Left ventricle myocardium superior (tissue), 1 donor: ENCODE measurements around the gene LCN15. TPM values are rescaled to one million over a fixed set of nuclear protein-coding genes. Genes with fewer than 3 reads are reported as not detected.
A peak's percentile ranks its signal among the peaks of the same experiment; 100 is the strongest.
"Not testable (repeated sequence)": the region's sequence is repeated elsewhere in the genome, so short reads cannot be mapped to it uniquely, and the experiment has no call there.

Experiments used
- ATAC-seq: fragments of 200-7000 bp; cut with Tn5 transposase; one replicate; pipeline ENCODE4 v1.9.1; 2020; ENCODE audit warnings: mild to moderate bottlenecking, moderate library complexity
- DNase-seq: peaks from one replicate; pipeline ENCODE4 v3.0.0-alpha.2; 2020
- intact Hi-C: fragments of 100-400 bp; cut with micrococcal nuclease; formaldehyde crosslinking; loops from one replicate; pipeline ENCODE4 v1.11.0; 2022
- total RNA-seq: library from RNA; stranded (reverse); fragmentation: NEBNext Ultra II Directional; extraction: Animal tissue kit (Norgen Biotek cat#: 25700); gene quantifications from one replicate; pipeline ENCODE4 v1.2.1, GENCODE V29; 2021
- donor health status: DM: no; HTN: yes; CAD: no; lungs with severe emphysema.

The LCN15 gene
- total RNA-seq, 1 donor from 2014 or later = 0.59 TPM

DNA sequence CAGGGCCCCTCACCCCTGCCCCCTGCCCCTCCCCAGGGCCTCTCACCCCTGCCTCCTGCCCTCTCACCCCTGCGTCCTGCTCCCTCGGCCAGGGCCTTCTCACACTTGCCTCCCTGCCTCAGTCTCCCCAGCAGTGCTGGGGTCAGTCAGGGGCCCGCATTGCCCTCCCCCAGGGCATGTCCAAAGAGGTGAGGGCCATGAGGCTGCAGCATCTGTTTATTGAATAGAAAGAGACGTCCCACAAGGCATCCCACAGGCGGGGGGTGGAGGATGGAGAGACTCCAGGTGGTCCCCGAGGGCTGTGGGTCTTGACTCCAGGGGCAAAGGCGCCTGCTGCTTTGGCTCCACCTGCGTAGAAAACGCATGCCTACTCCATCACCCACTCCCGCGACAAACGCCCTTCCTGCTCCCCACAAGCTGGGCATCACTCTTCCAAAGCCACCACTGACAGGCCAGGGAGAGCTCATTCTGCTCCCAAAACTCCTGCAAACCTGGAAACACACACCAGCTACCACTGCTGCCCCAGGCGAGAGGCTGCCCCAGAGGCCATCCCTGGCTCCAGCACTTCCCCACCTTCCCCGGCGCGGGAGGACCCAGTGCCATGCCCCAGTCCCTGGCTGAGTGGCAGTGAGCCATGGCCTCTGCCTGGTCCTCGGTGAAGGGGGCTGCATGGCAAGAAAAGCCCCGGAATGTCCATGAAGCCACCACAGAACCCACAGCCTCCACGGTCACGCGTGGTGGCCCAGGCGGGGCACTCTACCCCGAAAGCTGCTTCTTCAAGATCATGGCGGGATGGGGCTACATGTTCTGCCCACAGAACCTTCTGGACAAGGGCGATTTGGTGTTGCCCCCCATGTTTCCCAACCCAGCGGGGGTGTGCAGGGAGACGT lies 4.6 kb downstream of the LCN15 start:
- no peak for DNase-seq
- intact Hi-C loops = no loop called here
- ATAC-seq = no peak

DNA sequence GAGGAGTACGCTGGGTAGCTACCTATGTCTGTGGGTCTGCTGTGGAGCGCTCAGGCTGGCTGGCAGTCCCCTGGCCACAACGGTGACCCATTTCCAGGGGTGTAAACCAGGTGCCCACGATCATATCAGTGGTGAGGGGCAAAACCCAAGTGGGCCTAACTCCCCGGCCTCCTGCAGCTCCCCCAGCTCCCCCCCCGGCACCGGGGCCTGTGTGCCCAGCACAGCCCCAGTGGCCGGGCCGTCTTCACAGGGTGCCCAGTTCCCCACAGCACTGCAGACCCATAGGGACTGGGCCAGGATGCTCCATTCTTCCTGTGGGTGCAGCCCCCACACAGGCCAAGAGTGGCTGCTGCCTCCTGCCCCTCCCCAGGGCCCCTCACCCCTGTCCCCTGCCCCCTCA lies 5.3 kb downstream of the LCN15 start:
- no peak for DNase-seq
- ATAC-seq = no peak
- intact Hi-C loops = no loop called here

DNA sequence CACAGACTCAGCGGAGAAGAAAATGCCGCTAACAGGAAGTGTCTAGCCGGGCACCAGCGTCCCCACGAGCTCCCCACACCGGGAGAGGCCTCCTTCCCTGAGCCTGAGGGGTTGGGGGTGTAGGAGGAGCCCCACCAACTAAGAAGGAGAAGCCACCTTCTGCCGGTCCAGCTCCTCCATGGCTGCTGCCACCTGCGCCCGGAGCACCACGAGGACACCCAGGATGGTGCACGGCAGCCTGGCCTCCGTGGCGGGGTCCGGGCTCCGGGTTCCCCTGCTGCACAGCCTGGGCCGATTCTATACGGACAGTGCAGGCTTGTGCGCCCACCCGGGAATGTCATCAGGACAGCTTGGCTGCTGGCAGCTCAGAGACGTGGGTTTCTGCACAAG lies 6.6 kb downstream of the LCN15 start:
- ATAC-seq = no peak
- no peak for DNase-seq
- intact Hi-C loops = no loop called here

DNA sequence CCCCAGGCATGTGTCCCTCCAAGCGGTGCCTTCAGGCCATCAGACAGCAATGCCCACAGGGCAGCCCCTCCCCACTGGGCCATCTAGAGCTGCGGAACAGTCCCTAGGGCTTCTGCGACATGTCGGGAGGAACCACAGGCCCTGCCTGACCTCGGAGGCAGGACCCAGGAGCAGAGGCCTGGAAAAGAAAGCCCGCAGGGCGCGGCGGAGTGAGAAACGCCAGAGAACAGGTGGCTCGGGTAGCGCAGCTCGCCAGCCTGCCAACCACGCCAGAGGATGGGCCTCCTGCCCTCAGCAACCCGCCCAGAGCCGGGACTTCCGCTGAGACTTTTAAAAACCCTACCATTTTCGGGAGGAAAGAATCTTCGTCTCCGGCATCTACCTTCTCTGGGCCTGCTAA lies 7.0 kb downstream of the LCN15 start:
- intact Hi-C loops = no loop called here
- no peak for ATAC-seq
- DNase-seq = no peak

DNA sequence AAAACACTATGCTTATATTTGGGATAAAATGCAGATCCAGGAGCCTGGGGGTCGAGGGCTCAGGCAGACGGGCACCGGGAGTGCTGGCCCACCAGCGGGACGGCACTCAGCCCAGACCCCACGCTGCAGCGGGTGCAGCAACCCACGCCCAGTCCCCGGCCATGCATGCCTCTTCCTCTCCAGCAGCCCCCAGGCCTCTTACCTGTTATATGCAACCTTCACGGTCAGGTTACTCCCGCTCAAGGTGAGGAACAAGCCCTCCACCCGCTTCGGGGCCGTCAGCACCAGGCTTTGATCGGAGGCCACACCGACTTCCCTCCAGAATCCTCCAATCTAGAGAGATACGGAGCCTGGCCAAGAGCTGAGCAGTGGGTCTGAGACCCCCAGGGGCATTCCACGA lies 7.5 kb downstream of the LCN15 start:
- intact Hi-C loops = no loop called here
- DNase-seq (no peak), ATAC-seq (no peak)

DNA sequence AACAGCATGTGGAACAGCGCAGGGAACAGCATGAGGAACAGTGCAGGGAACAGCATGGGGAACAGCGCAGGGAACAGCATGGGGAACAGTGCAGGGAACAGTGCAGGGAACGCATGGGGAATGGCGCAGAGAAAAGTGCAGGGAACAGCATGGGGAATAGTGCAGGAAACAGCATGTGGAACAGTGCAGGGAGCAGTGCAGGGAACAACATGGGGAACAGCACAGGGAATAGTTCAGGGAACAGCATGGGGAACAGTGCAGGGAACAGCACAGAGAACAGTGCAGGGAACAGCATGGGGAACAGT lies 8.2 kb downstream of the LCN15 start:
- intact Hi-C loops = no loop called here

DNA sequence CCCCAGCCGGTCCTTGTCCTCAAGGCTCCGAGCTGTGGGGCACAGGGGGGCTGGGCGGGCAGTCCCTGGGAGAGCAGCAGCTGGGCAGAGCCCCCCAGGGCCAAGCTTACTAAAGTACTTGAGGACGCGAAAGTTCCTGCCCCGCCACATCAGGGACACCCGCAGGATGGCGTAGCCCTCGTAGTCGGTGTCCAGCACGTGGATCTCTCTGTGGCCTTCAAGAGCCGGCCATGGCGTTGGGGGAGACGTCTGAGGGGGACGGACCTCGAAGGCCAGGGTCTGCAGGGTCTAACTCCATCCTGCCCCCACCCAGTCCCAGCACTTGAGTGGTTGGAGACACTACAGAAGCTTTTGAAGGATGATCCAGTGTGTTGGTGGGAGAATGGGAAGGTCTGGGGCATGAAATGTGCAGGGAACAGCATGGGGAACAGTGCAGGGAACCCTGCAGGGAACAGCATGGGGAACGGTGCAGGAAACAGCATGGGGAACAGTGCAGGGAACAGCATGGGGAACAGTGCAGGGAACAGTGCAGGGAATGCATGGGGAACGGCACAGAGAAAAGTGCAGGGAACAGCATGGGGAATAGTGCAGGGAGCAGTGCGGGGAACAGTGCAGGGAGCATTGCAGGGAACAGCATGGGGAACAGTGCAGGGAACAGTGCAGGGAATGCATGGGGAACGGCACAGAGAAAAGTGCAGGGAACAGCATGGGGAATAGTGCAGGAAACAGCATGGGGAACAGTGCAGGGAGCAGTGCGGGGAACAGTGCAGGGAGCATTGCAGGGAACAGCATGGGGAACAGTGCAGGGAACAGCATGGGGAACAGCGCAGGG lies 8.8 kb downstream of the LCN15 start:
- DNase-seq, intact Hi-C loops, ATAC-seq: not testable (repeated sequence)

More for the DNA sequence above, 8.2 kb downstream of the LCN15 start:
- DNase-seq = no peak
- ATAC-seq = no peak

DNA sequence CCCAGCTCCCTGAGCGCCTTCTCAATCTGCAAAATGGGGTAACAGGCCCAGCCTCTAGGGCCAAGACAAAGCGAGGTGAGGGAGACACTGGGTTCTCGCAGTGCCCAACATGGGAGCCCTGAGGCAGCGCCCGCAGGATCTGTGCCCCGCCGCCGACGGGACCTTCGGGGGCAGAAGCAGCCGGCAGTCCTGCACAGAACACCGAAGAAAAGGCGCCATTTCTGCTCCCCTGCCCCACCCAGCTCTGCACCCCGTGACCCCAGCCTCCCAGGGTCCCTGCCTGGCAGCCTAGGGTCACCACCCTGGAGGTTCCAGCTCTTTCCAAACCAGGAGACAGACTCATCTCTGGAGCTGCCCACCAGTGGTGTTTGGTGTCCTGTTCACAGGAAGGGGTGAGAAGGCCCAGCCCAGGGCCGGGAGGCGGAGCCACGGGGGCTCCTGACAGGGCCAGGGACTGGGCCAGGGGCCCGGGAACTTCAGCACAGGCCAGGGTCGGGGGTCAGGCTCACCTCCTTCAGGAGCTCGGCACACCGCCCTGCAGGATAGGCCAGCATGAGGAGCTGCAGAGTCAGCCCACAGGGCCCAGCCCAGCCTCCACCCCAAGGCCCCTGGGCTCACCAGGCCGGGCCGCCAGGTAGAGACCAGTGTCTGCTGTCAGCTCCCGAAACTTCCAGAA lies 9.6 kb downstream of the LCN15 start:
- DNase-seq (no peak), ATAC-seq (no peak)
- intact Hi-C loops = no loop called here

DNA sequence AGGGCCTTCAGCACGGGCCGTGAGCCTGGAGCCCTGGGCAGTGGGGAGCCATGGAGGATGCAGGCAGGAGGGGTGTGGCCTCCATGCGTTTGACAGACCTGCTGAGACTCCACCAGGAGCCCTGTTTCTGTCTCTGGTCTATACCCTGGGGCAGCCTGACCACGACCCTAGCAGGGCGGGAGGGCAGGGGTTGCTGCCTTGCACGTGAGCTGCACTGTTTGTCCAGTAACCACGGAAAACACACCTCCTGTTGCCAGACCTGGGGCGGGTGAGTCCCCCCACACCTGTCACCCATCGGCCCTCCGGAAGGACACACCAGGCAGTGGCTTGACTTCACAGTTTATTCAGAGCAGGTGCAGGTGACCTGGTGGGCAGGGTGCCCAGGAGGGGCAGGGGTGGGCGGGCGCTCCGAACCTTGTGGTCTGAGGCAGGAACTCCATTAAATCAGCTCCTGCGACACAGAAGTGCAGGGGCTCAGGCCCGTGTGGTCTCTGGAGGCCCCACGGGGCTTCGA lies 10.2 kb downstream of the LCN15 start:
- no peak for DNase-seq
- intact Hi-C loops = no loop called here
- ATAC-seq = no peak

DNA sequence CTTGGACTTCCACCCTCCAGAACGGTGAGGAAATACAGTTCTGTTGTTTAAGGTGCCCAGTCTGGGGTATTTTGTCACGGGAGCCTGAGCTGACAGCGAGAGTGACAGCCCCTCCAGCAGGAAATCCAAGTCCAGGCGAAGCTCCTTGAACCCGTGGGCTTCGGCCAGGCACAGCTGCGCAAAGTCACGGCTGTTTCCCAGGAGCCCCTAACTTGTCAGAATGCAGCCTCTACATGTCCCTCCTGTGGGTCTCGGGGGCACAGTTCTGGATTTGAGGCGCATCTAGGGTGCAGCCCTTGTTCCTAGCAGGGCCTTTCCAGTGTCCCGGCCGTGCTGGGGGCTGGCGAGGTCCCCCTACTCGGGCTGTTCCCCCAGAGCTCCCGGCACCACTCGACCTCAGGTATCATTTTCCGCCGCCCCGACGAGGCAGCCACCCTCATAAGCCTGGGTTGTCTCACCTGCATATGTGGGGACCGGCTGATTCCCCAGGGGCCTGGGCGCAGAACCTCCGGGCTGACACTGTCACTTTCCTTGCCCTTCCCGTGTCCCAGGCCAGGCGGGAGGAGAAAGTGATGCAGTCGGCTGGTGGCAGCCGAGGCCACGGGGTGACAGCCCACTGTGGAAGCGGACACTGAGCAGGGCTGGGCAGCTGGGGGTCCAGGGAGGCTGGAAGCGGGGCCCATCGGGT lies 10.8 kb downstream of the LCN15 start:
- no peak for ATAC-seq
- intact Hi-C loops = no loop called here
- DNase-seq = no peak

DNA sequence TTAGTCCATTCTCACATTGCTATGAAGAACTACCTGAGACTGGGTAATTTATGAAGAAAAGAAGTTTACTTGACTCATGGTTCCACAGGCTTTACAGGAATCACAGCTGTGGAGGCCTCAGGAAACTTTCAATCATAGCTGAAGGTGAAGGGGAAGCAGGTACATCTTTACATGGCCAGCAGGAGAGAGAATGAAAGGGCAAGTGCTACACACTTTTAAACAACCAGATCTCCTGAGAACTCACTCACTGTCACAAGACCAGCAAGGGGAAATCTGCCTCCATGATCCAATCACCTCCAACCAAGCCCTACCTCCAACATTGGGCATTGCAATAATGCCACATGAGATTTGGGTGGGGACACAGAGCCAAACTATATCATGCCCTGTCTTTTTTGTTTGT lies 12.5 kb downstream of the LCN15 start:
- DNase-seq (no peak), ATAC-seq (no peak)
- intact Hi-C loops = no loop called here

DNA sequence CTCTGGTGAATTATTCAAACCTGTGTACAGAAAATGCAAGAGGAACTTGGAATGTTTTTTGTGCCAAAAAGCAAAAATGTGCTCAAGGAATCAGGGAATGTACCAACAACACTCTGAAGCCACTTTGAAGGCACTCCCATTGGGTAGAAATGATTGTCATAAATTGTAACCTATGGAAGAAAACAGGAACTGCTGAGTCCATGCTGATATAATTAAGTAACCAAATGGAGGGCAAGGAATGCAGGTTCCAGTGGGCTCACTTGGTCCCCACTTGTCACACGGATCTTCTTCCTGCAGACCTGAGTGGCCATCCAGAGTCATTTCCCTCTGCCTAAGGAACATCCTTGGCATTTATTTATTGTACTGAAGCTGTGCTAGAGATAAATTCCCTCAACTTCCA lies 13.1 kb downstream of the LCN15 start:
- DNase-seq (no peak), ATAC-seq (no peak)
- intact Hi-C loops = no loop called here

DNA sequence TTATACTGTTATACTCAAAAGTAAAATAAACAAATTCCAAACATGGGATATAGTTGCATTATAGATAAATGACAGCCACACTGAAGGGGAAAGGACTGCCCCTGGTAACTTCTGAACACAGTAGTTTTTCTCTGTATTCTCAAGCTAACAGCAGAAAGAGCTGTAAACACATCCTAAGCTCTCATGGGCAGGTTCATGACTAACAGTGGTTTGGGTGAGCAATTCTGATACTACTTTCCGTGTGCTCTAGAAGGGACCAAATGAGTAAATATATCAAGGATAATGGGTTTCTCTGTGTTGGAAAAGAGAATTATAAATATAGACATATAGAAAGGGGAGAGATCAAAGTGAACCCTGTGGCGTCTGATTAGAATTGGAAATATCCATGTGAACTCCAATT lies 13.8 kb downstream of the LCN15 start:
- ATAC-seq (no peak), DNase-seq (no peak)
- intact Hi-C loops = no loop called here

DNA sequence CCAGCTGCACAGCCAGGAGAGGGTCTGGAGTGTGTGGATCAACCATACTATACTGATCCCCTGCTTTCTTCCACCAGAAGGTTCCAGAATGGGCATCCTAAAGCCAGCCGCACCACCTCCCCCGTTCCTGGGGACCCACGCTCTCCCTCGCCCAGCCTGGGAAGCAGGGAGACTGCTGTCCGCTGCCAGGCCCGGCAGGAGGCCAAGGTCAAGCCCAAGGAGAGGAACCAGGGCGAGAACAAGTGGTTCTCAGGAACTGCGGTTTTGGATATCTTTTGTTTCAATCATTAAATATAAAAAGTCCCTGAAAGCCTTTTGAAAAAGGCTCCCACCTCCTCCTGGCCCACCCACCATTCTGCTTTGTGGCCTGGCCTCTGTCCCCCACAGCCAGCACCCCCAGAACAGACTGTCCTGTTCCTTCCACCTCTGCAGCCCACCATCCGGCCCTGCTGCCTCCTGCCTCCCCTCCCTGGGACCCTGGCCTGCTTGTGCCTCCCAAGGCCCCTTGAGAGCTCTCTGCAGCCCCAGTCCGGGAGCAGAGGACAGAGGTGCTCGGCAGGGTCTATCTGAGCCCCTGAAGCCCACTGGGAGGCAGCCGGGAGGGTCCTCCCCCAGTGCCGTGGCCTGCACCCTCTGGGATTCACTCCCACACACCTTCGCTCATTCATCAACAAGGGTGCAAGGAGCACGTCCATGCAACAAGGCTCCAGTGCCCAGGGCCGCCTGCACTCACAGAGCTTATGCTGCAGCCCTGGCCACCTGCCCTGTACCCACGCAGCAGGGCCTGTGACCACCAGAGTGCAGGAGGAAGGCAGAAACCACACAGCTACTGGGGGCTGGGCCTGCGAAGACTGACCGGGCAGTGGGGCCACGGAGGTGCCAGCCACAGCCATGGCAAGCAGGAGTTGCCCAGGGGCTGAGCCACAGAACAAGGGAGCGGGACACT lies 15.4 kb downstream of the LCN15 start:
- peak; percentile 72 for ATAC-seq
- peak; percentile 79 for DNase-seq
- intact Hi-C loops = no loop called here

DNA sequence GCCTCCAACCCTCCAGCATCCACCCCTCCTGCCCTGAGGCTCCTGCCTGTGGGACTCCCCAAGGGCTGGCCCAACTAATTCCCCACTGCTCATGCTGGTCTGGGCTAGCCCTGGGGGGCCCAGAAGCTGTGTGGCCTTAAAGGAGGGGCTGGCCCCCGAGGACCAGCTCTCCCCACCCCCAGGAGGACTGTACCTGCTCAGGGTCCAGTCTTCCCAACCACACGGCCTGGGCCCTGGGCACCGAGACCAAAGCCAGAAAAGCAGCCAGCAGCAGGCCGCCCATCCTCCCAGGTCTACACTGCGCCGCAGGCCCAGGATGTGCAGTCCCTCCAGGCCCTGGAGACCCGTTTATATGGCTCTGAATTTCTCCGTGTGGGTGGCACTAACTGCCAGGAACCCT lies 16.1 kb downstream of the LCN15 start, which contains the start of gene LCN6:
TSS of gene LCN6 (minus strand) at position 325 of the 400 bp plus-strand sequence. CDS start at position 283, 42 bp downstream.
- peak; percentile 5 for ATAC-seq
- intact Hi-C loops = no loop called here
- DNase-seq = peak; percentile 20

DNA sequence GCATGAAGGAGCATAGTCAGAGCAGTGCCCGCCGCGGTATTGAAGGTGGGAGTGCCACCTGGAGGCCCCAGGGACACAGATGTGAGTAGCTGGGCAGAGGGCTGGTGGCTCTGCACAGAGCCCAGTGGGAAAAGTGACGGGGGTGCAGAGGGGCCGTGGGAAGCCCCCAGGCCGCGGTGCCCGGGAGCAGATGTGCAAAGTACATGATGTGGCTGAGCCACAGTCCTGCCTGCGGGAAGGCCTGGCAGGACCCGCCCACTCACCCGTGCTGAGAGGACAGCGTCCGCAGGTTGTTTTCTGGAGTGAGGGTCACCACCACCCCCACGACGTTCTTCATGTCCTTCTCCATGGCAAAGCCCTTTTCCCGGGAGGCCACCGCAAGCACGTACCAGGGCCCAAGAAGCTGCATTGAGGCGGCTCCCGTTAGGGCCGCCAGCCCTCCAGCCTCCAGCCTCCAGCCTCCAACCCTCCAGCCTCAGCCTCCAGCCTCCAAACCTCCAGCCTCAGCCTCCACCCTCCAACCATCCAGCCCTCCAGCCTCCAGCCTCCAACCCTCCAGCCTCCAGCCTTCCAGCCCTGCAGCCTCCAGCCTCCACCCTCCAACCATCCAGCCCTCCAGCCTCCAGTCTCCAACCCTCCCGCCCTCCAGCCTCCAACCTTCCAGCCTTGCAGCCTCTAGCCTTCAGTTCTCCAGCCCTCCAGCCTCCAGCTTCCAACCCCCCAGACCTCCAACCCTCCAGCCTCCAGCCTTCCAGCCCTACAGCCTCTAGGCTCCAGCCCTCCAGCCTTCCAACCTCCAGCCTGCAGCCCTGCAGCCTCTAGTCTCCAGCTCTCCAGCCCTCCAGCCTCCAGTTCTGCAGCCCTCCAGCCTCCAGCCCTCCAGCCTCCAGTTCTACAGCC lies 16.9 kb downstream of the LCN15 start:
- no peak for ATAC-seq
- intact Hi-C loops = no loop called here
- DNase-seq = no peak

DNA sequence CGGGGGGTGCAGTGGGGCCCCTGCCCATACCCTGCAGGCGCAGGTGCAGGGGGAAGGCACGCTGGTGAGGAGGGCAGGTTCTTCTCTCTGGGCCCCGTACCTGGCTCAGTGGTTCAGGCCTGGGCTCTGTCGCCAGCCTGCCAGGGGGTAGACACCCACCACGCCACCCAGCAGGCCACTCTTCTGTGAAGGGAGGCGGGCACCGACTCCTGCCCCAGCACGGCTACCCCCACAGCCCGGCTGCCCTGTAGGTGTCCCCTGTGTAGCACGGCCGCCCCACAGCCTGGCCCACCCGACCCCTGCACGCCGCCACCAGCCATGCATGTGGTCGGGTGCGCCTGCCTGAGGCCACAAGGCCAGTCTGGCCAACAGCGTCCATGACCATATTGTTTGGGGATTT lies 17.7 kb downstream of the LCN15 start:
- no peak for ATAC-seq

More for the DNA sequence above, 17.7 kb downstream of the LCN15 start:
- intact Hi-C loops = no loop called here
- no peak for DNase-seq
